Measurements from ENCODE around the gene USB1. TPM values are rescaled to one million over a fixed set of nuclear protein-coding genes. Genes with fewer than 3 reads are reported as not detected.

Gene USB1
- total RNA-seq, 4 donors from 2014 or later, result 31.5 to 51.1 (median 33.3) TPM

GRCh38 chr16:58042886-58043515 lies 41.8 kb downstream of the USB1 start:
- TF ChIP-seq EP300 (IDR thresholded peaks at IDR 0.05) (no peak), POLR2A (IDR thresholded peaks at IDR 0.05; ENCODE audit: low read depth) (no peak), POLR2AphosphoS5 (IDR thresholded peaks at IDR 0.05) (no peak)
- intact Hi-C loops (cut with DNase I), result no loop called here
- Histone ChIP-seq H3K36me3 (peaks cover 0 to 79% (median 75%) of the 10 kb centered on the region in 4 donors), H3K9me3 (no peaks in the 10 kb centered on the region), H3K27ac (replicated peaks in 1 of 4) (no peak overlapping the region), H3K27me3 (no peaks in the 10 kb centered on the region), H3K4me3 (no peak overlapping the region), H3K4me1 (peaks cover 0 to 20% (median 15%) of the 10 kb centered on the region in 4 donors)
- DNase-seq (ENCODE audit: extremely low spot score), result no peak
- WGBS, result 95% methylated on average over 16 of the region's 16 CpGs

GRCh38 chr16:58043571-58044155 lies 42.5 kb downstream of the USB1 start:
- H3K27me3 ChIP-seq, result no peaks in the 10 kb centered on the region
- TF ChIP-seq POLR2A (IDR thresholded peaks at IDR 0.05; ENCODE audit: low read depth), result no peak
- no peak overlapping the region for H3K27ac ChIP-seq (replicated peaks in 1 of 4)
- 92% methylated on average over 7 of the region's 7 CpGs for WGBS
- peaks cover 2 to 25% (median 19%) of the 10 kb centered on the region in 4 donors for H3K4me1 ChIP-seq
- DNase-seq (ENCODE audit: extremely low spot score), result no peak
- H3K4me3 ChIP-seq, result no peak overlapping the region
- intact Hi-C loops (cut with DNase I), result no loop called here
- no peaks in the 10 kb centered on the region for H3K9me3 ChIP-seq
- peaks cover 0 to 72% (median 68%) of the 10 kb centered on the region in 4 donors for H3K36me3 ChIP-seq

GRCh38 chr16:58044266-58045019 lies 43.2 kb downstream of the USB1 start:
- H3K27ac ChIP-seq (replicated peaks in 1 of 4), result no peak overlapping the region
- intact Hi-C loops (cut with DNase I), result no loop called here
- no peaks in the 10 kb centered on the region for H3K9me3 ChIP-seq
- no peak for DNase-seq (ENCODE audit: extremely low spot score)
- no peaks in the 10 kb centered on the region for H3K27me3 ChIP-seq
- no peak overlapping the region for H3K4me3 ChIP-seq
- peaks cover 9 to 33% (median 21%) of the 10 kb centered on the region in 4 donors for H3K4me1 ChIP-seq
- TF ChIP-seq POLR2AphosphoS5 (IDR thresholded peaks at IDR 0.05) (no peak), EP300 (IDR thresholded peaks at IDR 0.05) (no peak), CTCF (IDR thresholded peaks at IDR 0.05) (no peak), POLR2A (IDR thresholded peaks at IDR 0.05; ENCODE audit: low read depth) (no peak)
- WGBS, result 96% methylated on average over 7 of the region's 9 CpGs
- peaks cover 0 to 65% (median 60%) of the 10 kb centered on the region in 4 donors for H3K36me3 ChIP-seq

- Histone ChIP-seq H3K4me3 (no peak overlapping the region), H3K4me1 (peaks cover 9 to 36% (median 21%) of the 10 kb centered on the region in 4 donors), H3K36me3 (peaks cover 0 to 58% (median 54%) of the 10 kb centered on the region in 4 donors), H3K9me3 (no peaks in the 10 kb centered on the region), H3K27ac (replicated peaks in 1 of 4) (no peak overlapping the region), H3K27me3 (no peaks in the 10 kb centered on the region)
- TF ChIP-seq POLR2AphosphoS5 (IDR thresholded peaks at IDR 0.05) (no peak), EP300 (IDR thresholded peaks at IDR 0.05) (no peak), POLR2A (IDR thresholded peaks at IDR 0.05; ENCODE audit: low read depth) (no peak), CTCF (IDR thresholded peaks at IDR 0.05) (no peak)
- DNase-seq (ENCODE audit: extremely low spot score), result no peak
- WGBS, result 83% methylated on average over 15 of the region's 31 CpGs
- intact Hi-C loops (cut with DNase I), result no loop called here
These were observed 43.9 kb downstream of the USB1 start for GRCh38 chr16:58045096-58045495.

GRCh38 chr16:58046054-58046881 lies 45.1 kb downstream of the USB1 start:
- no peak for TF ChIP-seq POLR2A (IDR thresholded peaks at IDR 0.05; ENCODE audit: low read depth)
- TF ChIP-seq POLR2AphosphoS5 (IDR thresholded peaks at IDR 0.05), result no peak
- no peak for TF ChIP-seq EP300 (IDR thresholded peaks at IDR 0.05)
- TF ChIP-seq CTCF (IDR thresholded peaks at IDR 0.05), result no peak
- peaks cover 9 to 36% (median 21%) of the 10 kb centered on the region in 4 donors for H3K4me1 ChIP-seq
- H3K36me3 ChIP-seq, result peaks cover 0 to 46% (median 42%) of the 10 kb centered on the region in 4 donors
- H3K27me3 ChIP-seq, result no peaks in the 10 kb centered on the region
- no peak for DNase-seq (ENCODE audit: extremely low spot score)
- no peak overlapping the region for H3K27ac ChIP-seq (replicated peaks in 1 of 4)
- H3K9me3 ChIP-seq, result no peaks in the 10 kb centered on the region
- no peak overlapping the region for H3K4me3 ChIP-seq
- WGBS, result 75% methylated on average over 5 of the region's 16 CpGs
- intact Hi-C loops (cut with DNase I), result no loop called here
